Measurements from ENCODE around the gene LRMDA. TPM values are rescaled to one million over a fixed set of nuclear protein-coding genes. Genes with fewer than 3 reads are reported as not detected.

LRMDA gene
- total and polyA plus RNA-seq, 10 of the 15 experiments (the other 5 are each of a cell fraction or from before 2014, with no cell fraction given) = 0.07 to 0.54 (median 0.29) TPM; not detected in 4

DNA sequence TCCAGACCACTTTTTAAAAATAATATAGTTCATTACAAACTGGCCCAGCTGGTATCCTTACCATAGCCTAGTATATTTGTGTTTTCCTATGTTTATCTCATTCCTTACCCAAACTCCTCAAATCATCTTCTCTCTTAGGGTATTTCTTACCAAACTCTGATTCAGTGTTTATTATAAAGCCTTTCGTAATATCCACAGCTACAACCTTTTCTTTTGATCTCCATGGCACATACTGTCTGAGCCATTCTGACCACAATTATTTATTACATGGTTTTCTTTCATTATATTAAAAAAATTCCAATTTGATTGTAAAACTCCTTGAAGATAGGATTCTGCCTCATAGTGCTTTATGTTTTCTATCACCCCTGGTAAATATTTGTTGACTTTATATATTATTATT, 94.2 kb downstream of the LRMDA start:
- Histone ChIP-seq H3K27ac (ENCODE audit: control insufficient read depth, insufficient read depth) (no peak overlapping the region), H3K79me2 (ENCODE audit: control insufficient read depth, insufficient read depth, low read length) (no peaks in the 10 kb centered on the region), H3K9me3 (replicated peaks; ENCODE audit: control insufficient read depth, insufficient read depth, low read length) (no peaks in the 10 kb centered on the region; the same call in 2 of the 3 replicates), H2AFZ (ENCODE audit: control insufficient read depth, low read depth, low read length) (no peak overlapping the region), H3K36me3 (ENCODE audit: control insufficient read depth in 2 of 2, insufficient read depth in 2 of 2, low read length in 1 of 2) (no peaks in the 10 kb centered on the region), H3K4me3 (no peak overlapping the region), H4K20me1 (ENCODE audit: control insufficient read depth, insufficient read depth) (no peaks in the 10 kb centered on the region), H3K9ac (ENCODE audit: control insufficient read depth, insufficient read depth, low read length) (no peak overlapping the region), H3K4me2 (ENCODE audit: control insufficient read depth, insufficient read depth) (no peak overlapping the region), H3K27me3 (replicated peaks in 1 of 2; ENCODE audit: control insufficient read depth in 2 of 2, insufficient read depth in 2 of 2, low read length in 1 of 2) (no peaks in the 10 kb centered on the region), H3K4me1 (ENCODE audit: control insufficient read depth, insufficient read depth, low read length) (no peaks in the 10 kb centered on the region)
- ChIA-PET POLR2A (interaction anchor here (0.6 to 1.3 kb wide), 2 partner anchors 15 to 123 kb away, joined by 4 to 6 read pairs; no protein-coding TSS in a partner anchor), CTCF (interaction anchor here (0.6 to 3.4 kb wide), 2 partner anchors 14 to 20 kb away, joined by 3 to 13 read pairs; no protein-coding TSS in a partner anchor), RAD21 (ENCODE audit: unreplicated experiment) (interaction anchor here (1.0 to 1.4 kb wide), 2 partner anchors 19 to 44 kb away, joined by 3 to 4 read pairs; no protein-coding TSS in a partner anchor), SMC1A (ENCODE audit: uncharacterized antibody, unreplicated experiment) (interaction anchor here (0.9 to 2.3 kb wide), 5 partner anchors 11 to 79 kb away, joined by 3 to 10 read pairs (median 4); no protein-coding TSS in a partner anchor)
- no TSS peak for BruUV-seq (replicated peaks)
- FAIRE-seq (no peak), DNase-seq (ENCODE audit: low read depth, low spot score) (no peak), ATAC-seq (no peak)
- no peak for TF ChIP-seq YY1 (IDR thresholded peaks at IDR 0.05; ENCODE audit: low read depth, low read length)
- no peak for TF ChIP-seq NR2C1 (IDR thresholded peaks at IDR 0.05)
- TF ChIP-seq, protein P1, sequence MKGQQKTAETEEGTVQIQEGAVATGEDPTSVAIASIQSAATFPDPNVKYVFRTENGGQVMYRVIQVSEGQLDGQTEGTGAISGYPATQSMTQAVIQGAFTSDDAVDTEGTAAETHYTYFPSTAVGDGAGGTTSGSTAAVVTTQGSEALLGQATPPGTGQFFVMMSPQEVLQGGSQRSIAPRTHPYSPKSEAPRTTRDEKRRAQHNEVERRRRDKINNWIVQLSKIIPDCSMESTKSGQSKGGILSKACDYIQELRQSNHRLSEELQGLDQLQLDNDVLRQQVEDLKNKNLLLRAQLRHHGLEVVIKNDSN (IDR thresholded peaks at IDR 0.05; ENCODE audit: borderline replicate concordance, extremely low read length, insufficient read depth, low read depth, low read length) = no peak
- TF ChIP-seq, protein P2, sequence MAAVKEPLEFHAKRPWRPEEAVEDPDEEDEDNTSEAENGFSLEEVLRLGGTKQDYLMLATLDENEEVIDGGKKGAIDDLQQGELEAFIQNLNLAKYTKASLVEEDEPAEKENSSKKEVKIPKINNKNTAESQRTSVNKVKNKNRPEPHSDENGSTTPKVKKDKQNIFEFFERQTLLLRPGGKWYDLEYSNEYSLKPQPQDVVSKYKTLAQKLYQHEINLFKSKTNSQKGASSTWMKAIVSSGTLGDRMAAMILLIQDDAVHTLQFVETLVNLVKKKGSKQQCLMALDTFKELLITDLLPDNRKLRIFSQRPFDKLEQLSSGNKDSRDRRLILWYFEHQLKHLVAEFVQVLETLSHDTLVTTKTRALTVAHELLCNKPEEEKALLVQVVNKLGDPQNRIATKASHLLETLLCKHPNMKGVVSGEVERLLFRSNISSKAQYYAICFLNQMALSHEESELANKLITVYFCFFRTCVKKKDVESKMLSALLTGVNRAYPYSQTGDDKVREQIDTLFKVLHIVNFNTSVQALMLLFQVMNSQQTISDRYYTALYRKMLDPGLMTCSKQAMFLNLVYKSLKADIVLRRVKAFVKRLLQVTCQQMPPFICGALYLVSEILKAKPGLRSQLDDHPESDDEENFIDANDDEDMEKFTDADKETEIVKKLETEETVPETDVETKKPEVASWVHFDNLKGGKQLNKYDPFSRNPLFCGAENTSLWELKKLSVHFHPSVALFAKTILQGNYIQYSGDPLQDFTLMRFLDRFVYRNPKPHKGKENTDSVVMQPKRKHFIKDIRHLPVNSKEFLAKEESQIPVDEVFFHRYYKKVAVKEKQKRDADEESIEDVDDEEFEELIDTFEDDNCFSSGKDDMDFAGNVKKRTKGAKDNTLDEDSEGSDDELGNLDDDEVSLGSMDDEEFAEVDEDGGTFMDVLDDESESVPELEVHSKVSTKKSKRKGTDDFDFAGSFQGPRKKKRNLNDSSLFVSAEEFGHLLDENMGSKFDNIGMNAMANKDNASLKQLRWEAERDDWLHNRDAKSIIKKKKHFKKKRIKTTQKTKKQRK (IDR thresholded peaks at IDR 0.05; ENCODE audit: low read depth, low read length) = no peak
- no peak for TF ChIP-seq SPI1 (IDR thresholded peaks at IDR 0.05; ENCODE audit: borderline replicate concordance, insufficient read depth, low read depth, low read length)
- TF ChIP-seq GABPA (IDR thresholded peaks at IDR 0.05; ENCODE audit: low read depth) = no peak
- TF ChIP-seq, protein P3, sequence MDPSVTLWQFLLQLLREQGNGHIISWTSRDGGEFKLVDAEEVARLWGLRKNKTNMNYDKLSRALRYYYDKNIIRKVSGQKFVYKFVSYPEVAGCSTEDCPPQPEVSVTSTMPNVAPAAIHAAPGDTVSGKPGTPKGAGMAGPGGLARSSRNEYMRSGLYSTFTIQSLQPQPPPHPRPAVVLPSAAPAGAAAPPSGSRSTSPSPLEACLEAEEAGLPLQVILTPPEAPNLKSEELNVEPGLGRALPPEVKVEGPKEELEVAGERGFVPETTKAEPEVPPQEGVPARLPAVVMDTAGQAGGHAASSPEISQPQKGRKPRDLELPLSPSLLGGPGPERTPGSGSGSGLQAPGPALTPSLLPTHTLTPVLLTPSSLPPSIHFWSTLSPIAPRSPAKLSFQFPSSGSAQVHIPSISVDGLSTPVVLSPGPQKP (IDR thresholded peaks at IDR 0.05; ENCODE audit: low read depth, low read length) = no peak
- TF ChIP-seq RAD51 (IDR thresholded peaks at IDR 0.05) = no peak
- no peak for TF ChIP-seq ZZZ3 (IDR thresholded peaks at IDR 0.05; ENCODE audit: control insufficient read depth, insufficient read length, low read depth)
- in situ Hi-C loops (cut with MboI) (no loop called here), intact Hi-C loops (cut with micrococcal nuclease; ENCODE audit: unreplicated experiment) (no loop called here)
- 0% methylated on average over 1 of the region's 1 CpG for WGBS (ENCODE audit: insufficient coverage, insufficient replicate concordance, low lambda C conversion rate, missing lambda C conversion rate)

Data from GM12878 (cell line).